SU-DHL-6 (cell line): ENCODE results near the gene KRTAP5-6.

Experiments
- H2AFZ ChIP-seq: fragments of 200-600 bp; sonication (generic); 2 replicates; pipeline ENCODE4 v1.6.1; 2014; ENCODE audit warnings: low read depth, mild to moderate bottlenecking, moderate library complexity, mixed read lengths, antibody characterized with exemption, low read length; ENCODE audit not compliant: severe bottlenecking
- H3F3A ChIP-seq: fragments of 200-600 bp; shearing (Covaris generic); 2 replicates; pipeline ENCODE4 v1.6.0; 2016; ENCODE audit warnings: antibody characterized with exemption, mild to moderate bottlenecking; ENCODE audit not compliant: insufficient read depth
- H3K27ac ChIP-seq: fragments of 200-600 bp; sonication (generic); 2 replicates; pipeline ENCODE4 v1.5.1; 2016; ENCODE audit warnings: low read depth, mild to moderate bottlenecking, low read length, moderate library complexity, mixed read lengths
- H3K27me3 ChIP-seq: fragments of 200-600 bp; sonication (generic), shearing (Covaris generic); 2 replicates; pipeline ENCODE4 v1.6.0; 2014; ENCODE audit warnings: mild to moderate bottlenecking, low read length
- H3K36me3 ChIP-seq: fragments of 200-600 bp; sonication (generic); 2 replicates; pipeline ENCODE4 v1.6.1; 2014; ENCODE audit warnings: mild to moderate bottlenecking, low read length, mixed read lengths
- H3K4me2 ChIP-seq: fragments of 300-600, 200-600 bp; shearing (Covaris generic), sonication (generic); 2 replicates; pipeline ENCODE4 v1.6.0; 2014; ENCODE audit warnings: low read length, low read depth, mild to moderate bottlenecking; ENCODE audit not compliant: poor library complexity, severe bottlenecking
- H3K4me3 ChIP-seq: fragments of 200-600 bp; sonication (generic); 2 replicates; pipeline ENCODE4 v1.5.1; 2014; ENCODE audit warnings: antibody characterized with exemption, low read length, mild to moderate bottlenecking, mixed read lengths; ENCODE audit not compliant: insufficient read depth, poor library complexity, severe bottlenecking
- H3K79me2 ChIP-seq: fragments of 200-600 bp; sonication (generic); 2 replicates; pipeline ENCODE4 v1.6.1; 2014; ENCODE audit warnings: mild to moderate bottlenecking, low read length, moderate library complexity; ENCODE audit not compliant: insufficient read depth
- H3K9ac ChIP-seq: fragments of 200-600 bp; sonication (generic); 2 replicates; pipeline ENCODE4 v1.7.0; 2014; ENCODE audit warnings: mild to moderate bottlenecking, low read length
- H3K9me2 ChIP-seq: fragments of 200-600 bp; sonication (generic); replicated peaks from 2 replicates; pipeline ENCODE4 v1.6.1; 2014; ENCODE audit warnings: low read length; ENCODE audit not compliant: insufficient read depth
- H3K9me3 ChIP-seq: fragments of 200-600 bp; sonication (generic); 2 replicates; pipeline ENCODE4 v1.6.1; 2014; ENCODE audit warnings: low read length, mixed read lengths; ENCODE audit not compliant: insufficient read depth
- H4K20me1 ChIP-seq: fragments of 200-600 bp; sonication (generic); 2 replicates; pipeline ENCODE4 v1.6.1; 2014; ENCODE audit warnings: low read depth, mild to moderate bottlenecking, antibody characterized with exemption, low read length, moderate library complexity, mixed read lengths
- CTCF ChIP-seq: fragments of 200-600 bp; sonication (generic); IDR thresholded peaks from one replicate; pipeline ENCODE4 v1.5.1; 2017; ENCODE audit warnings: antibody characterized with exemption, mild to moderate bottlenecking, low read length, moderate library complexity; ENCODE audit not compliant: insufficient read depth, poor library complexity, severe bottlenecking
- EZH2phosphoT487 ChIP-seq: fragments of 200-600 bp; sonication (generic), shearing (Covaris generic); conservative IDR thresholded peaks from 2 replicates; pipeline ENCODE4 v1.6.1; 2018; ENCODE audit warnings: mild to moderate bottlenecking, antibody characterized with exemption, low read length, moderate library complexity, mixed read lengths

Gene KRTAP5-6

DNA sequence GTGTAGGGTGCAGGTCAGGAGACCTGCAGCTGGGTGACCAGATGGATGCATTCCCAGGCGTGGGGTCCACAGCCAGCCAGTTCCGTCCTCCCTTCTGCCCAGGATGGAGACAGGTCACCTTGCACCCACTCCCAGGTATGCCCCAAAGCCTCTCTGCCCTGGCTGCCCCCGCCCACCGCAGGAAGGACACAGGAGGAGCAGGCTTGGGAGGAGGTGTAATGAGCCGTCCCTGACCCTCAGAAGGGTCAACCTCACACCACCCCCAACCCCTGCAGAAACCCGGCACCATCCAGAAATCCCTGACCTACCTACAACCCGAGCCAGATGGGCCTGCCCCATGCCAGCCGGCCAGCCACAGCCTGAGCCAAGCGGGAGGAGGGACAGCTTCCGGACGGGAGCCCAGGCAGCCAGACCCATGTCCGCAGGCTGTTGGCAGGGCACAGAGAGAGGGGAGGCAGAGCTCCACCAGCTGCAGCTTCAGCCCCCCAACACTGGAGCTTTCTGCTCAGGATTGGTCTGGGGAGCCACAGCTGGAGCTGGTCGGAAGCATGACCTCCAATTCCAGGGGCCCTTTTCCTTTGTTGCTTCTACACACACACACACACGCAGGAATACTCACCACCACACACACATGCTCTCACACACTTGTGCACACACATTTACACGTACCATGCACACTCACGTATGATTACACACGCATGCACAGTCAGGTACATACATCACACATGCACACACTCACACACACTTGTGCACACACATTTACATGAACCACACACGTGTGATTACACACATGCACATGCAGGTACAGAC, 48.1 kb downstream of the KRTAP5-6 start:
- Histone ChIP-seq H3F3A (no peaks in the 10 kb centered on the region), H3K27me3 (no peaks in the 10 kb centered on the region), H3K4me2 (no peak overlapping the region), H3K9me2 (no peaks in the 10 kb centered on the region), H3K9ac (no peak overlapping the region), H2AFZ (no peak overlapping the region), H3K27ac (no peak overlapping the region), H3K36me3 (no peaks in the 10 kb centered on the region), H3K4me3 (no peak overlapping the region), H3K9me3 (no peaks in the 10 kb centered on the region), H3K79me2 (no peaks in the 10 kb centered on the region), H4K20me1 (no peaks in the 10 kb centered on the region)
- no peak for TF ChIP-seq EZH2phosphoT487
- no peak for TF ChIP-seq CTCF

GRCh38 chr11:1745701-1746320, 48.8 kb downstream of the KRTAP5-6 start:
- H3K27me3 ChIP-seq, result no peaks in the 10 kb centered on the region
- H3K9me2 ChIP-seq, result no peaks in the 10 kb centered on the region
- no peaks in the 10 kb centered on the region for H3K9me3 ChIP-seq
- H3K36me3 ChIP-seq, result no peaks in the 10 kb centered on the region
- H3K4me2 ChIP-seq, result no peak overlapping the region
- no peaks in the 10 kb centered on the region for H4K20me1 ChIP-seq
- no peak overlapping the region for H3K27ac ChIP-seq
- no peak overlapping the region for H2AFZ ChIP-seq
- TF ChIP-seq EZH2phosphoT487, result no peak
- TF ChIP-seq CTCF, result no peak
- no peaks in the 10 kb centered on the region for H3F3A ChIP-seq
- no peak overlapping the region for H3K9ac ChIP-seq
- no peak overlapping the region for H3K4me3 ChIP-seq
- H3K79me2 ChIP-seq, result no peaks in the 10 kb centered on the region

GRCh38 chr11:1746511-1746931, 49.5 kb downstream of the KRTAP5-6 start:
- no peaks in the 10 kb centered on the region for H3F3A ChIP-seq
- no peaks in the 10 kb centered on the region for H3K27me3 ChIP-seq
- H3K27ac ChIP-seq, result no peak overlapping the region
- H3K4me2 ChIP-seq, result no peak overlapping the region
- no peaks in the 10 kb centered on the region for H4K20me1 ChIP-seq
- H3K4me3 ChIP-seq, result no peak overlapping the region
- H3K9ac ChIP-seq, result no peak overlapping the region
- TF ChIP-seq EZH2phosphoT487 (no peak), CTCF (no peak)
- no peak overlapping the region for H2AFZ ChIP-seq
- H3K9me2 ChIP-seq, result no peaks in the 10 kb centered on the region
- no peaks in the 10 kb centered on the region for H3K36me3 ChIP-seq
- no peaks in the 10 kb centered on the region for H3K9me3 ChIP-seq
- no peaks in the 10 kb centered on the region for H3K79me2 ChIP-seq
